Measurements from ENCODE around the gene ITFG2. TPM values are rescaled to one million over a fixed set of nuclear protein-coding genes. Genes with fewer than 3 reads are reported as not detected.

ITFG2 gene
- total RNA-seq, 1 experiment from 2014 or later: 41.6 TPM

DNA sequence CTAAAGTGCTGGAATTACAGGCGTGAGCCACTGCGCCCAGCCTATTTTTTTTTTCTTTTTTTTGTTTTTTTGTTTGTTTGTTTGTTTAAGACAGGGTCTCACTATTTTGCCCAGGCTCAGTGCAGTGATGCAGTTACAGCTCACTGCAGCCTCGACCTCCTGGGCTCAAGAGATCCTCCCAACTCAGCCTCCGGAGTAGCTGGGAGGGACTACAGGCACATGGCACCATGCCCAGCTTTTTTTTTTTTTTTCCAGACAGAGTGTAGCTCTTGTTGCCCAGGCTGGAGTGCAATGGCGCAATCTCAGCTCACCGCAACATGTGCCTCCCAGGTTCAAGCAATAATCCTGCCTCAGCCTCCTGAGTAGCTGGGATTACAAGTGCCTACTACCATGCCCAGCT, 5.8 kb upstream of the ITFG2 start:
- no CpG with 5 or more reads among the region's 6 CpGs for WGBS (ENCODE audit: extremely low coverage, insufficient read length, low lambda C conversion rate)
- H3K27me3 ChIP-seq (ENCODE audit: insufficient read depth, low read length): no peaks in the 10 kb centered on the region
- no peak overlapping the region for H3K23ac ChIP-seq (ENCODE audit: insufficient read length, low read depth, low read length)
- H3K56ac ChIP-seq (ENCODE audit: insufficient read length, low read depth, low read length): no peak overlapping the region
- H4K91ac ChIP-seq (ENCODE audit: insufficient read length, low read depth, low read length): no peak overlapping the region
- no peaks in the 10 kb centered on the region for H3K23me2 ChIP-seq (ENCODE audit: insufficient read length, low read depth, low read length, poor library complexity, severe bottlenecking)
- Mint-ChIP-seq H3K27me3 (ENCODE audit: low read depth) (no peaks in the 10 kb centered on the region; the same call in 1 of the 2 replicates), H3K4me1 (peaks cover 3% of the 10 kb centered on the region in 2 experiments), H3K4me3 (no peak overlapping the region), H3K36me3 (ENCODE audit: insufficient read depth in 1 of 3, low read depth in 3 of 3) (peaks cover 26 to 55% (median 40%) of the 10 kb centered on the region in 3 experiments), H3K27ac (no peak overlapping the region), H3K9me3 (no peaks in the 10 kb centered on the region)
- no peak overlapping the region for H2AK5ac ChIP-seq (ENCODE audit: insufficient read length, low read length)
- no peak overlapping the region for H4K8ac ChIP-seq (replicated peaks; ENCODE audit: insufficient read length, low read depth, low read length)
- no peak overlapping the region for H3K9ac ChIP-seq (ENCODE audit: extremely low read depth, insufficient read length, low read length)
- H2BK20ac ChIP-seq (ENCODE audit: low read depth, low read length, poor library complexity, severe bottlenecking): no peak overlapping the region
- H3K79me1 ChIP-seq (ENCODE audit: insufficient read depth, low read depth, low read length, poor library complexity, severe bottlenecking): no peaks in the 10 kb centered on the region
- H3K79me2 ChIP-seq (ENCODE audit: insufficient read depth, low read length): no peaks in the 10 kb centered on the region
- H2BK15ac ChIP-seq (ENCODE audit: low read depth, low read length): no peak overlapping the region
- no peak overlapping the region for H2AFZ ChIP-seq (ENCODE audit: low read length)
- no peak overlapping the region for H2BK5ac ChIP-seq (ENCODE audit: insufficient read length, low read length)
- H4K5ac ChIP-seq (ENCODE audit: insufficient read length, low read depth, low read length): no peak overlapping the region
- H3K4me2 ChIP-seq (ENCODE audit: insufficient read depth, insufficient read length, low read length): no peak overlapping the region
- no peak overlapping the region for H2BK12ac ChIP-seq (ENCODE audit: insufficient read length, low read depth, low read length)
- no peaks in the 10 kb centered on the region for H3K4me1 ChIP-seq (ENCODE audit: insufficient read depth, low read length)
- H3K9me3 ChIP-seq (ENCODE audit: control insufficient read depth, low read depth, low read length): no peaks in the 10 kb centered on the region
- no peak overlapping the region for H3T11ph ChIP-seq (ENCODE audit: low read length)
- H3K14ac ChIP-seq (ENCODE audit: insufficient read depth, low read length): no peak overlapping the region
- H2BK120ac ChIP-seq (ENCODE audit: low read depth, low read length, poor library complexity, severe bottlenecking): no peak overlapping the region
- no peak for TF ChIP-seq CTCF (conservative IDR thresholded peaks at IDR 0.05)
- DNase-seq: no peak
- H4K20me1 ChIP-seq (ENCODE audit: control insufficient read depth, insufficient read depth, insufficient read length): no peaks in the 10 kb centered on the region
- no peak overlapping the region for H3K4ac ChIP-seq (ENCODE audit: low read depth, low read length)
- H3K27ac ChIP-seq (ENCODE audit: insufficient read length, low read depth, low read length): no peak overlapping the region
- H3K18ac ChIP-seq (ENCODE audit: insufficient read length, low read depth, low read length): no peak overlapping the region
